GM21619 (cell line): ENCODE measurements around the gene CLASP1.
A peak's percentile ranks its signal among the peaks of the same experiment; 100 is the strongest.
"Not testable (repeated sequence)": the region's sequence is repeated elsewhere in the genome, so short reads cannot be mapped to it uniquely, and the experiment has no call there.

Experiments
- ATAC-seq: cut with Tn5 transposase; IDR thresholded peaks from one replicate; pipeline ENCODE4 v1.9.1; 2021; ENCODE audit not compliant: unreplicated experiment

The CLASP1 gene

DNA sequence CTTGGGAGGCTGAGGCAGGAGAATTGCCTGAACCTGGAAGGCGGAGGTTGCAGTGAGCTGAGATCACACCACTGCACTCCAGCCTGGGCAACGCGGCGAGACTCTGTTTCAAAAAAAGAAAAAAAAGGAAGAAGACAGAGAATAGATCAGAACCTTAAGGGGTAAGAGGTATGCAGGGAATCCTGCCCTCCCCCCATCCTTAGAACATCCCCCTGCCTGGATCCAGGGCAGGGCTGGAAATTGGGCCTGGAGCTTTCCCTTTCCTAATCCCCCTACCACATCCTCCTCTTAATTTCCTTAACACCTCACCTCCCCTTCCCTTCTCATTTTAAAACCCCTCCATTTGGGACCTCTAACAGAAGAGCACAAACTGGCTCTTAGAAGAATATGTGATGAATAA lies 62.1 kb downstream of the CLASP1 start:
- ATAC-seq, result no peak

DNA sequence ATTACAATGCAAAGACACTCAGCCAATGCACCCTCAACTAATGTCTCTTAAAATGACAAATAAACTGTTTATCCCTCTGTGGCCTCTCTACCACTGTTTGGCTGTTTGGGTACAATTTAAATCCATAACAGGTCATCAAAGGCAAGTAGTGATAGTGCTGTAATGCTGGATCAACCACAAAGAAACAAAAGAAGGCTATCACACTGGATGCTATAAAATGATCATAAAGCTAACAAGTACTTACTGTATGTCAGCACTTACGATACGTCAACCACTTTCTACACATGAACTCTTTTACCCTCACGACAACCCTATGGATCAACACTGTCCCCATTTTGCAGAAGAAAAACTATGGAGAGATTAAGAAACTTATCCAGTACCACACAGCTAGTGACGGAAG lies 64.5 kb downstream of the CLASP1 start:
- no peak for ATAC-seq

DNA sequence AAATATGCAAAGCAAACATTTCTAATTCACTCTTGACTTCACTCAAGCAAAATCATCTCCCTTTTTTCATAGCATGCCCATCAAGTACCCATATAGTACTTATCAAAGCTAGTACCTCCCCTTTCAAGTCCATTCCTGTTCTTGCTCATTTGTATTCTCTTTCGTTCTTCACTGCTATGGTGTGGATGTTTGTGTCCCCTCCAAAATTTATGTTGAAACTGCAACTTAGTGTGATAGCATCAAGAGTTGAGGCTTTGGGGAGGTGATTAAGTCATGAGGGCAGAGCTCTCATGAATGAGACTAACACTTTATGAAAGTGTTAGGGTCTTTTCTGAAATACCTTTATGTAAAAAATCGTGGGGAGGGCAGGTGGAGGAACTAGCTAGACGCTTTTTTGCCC lies 65.7 kb downstream of the CLASP1 start:
- no peak for ATAC-seq

DNA sequence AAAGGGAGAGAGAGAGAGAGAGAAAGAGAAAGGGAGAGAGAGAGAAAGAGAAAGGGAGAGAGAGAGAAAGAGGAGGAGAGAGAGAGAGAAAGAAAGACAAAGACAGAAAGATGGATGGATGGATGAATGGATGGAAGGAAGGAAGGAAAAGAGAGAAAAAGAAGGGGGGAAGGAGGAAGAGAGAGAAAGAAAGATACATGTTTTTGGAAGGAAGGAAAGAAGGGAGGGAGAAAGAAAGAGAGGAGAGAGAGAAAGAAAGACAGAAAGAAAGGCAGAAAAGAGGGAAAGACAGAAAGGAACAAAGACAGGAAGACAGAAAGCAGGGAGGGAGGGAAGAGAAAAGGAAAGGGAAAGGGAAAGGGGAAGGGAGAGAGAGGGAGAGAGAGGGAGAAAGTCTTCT lies 67.0 kb downstream of the CLASP1 start:
- ATAC-seq, result no peak

DNA sequence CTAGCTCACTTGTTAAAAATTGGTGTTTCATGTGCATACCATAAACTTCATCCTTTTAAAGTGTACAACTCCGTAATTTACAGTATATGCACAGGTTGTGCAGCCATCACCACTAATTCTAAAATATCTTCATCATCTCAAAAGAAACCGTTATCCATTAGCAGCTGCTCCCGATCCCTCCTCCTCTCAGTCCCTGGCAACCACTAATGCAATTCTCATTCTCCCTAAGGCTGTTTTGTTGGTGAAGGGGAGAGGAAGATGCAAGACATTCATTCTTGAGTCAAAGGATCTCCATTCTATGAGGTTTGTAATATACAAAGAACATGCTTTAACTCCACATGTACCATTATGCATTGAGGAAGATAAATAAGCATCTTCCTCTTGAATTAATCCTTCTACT lies 70.0 kb downstream of the CLASP1 start:
- no peak for ATAC-seq

DNA sequence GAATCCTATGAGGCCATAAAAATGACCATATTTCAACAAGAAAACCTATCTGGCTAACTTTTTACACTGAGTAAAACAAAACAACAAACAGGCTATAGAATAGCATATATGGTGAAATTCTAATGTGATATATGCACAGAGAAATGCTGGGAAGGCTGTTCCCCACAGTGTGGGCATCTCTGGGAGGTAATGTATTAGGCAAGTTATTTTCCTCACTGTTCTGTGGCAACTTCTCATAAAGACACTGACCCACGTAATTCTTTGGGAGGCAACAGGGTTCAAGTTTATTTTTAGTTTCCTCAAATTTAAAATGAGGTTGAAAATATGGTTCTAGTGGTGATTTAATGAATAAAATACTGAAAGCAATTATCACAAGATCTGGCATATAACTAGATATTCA lies 71.9 kb downstream of the CLASP1 start:
- ATAC-seq, result no peak

DNA sequence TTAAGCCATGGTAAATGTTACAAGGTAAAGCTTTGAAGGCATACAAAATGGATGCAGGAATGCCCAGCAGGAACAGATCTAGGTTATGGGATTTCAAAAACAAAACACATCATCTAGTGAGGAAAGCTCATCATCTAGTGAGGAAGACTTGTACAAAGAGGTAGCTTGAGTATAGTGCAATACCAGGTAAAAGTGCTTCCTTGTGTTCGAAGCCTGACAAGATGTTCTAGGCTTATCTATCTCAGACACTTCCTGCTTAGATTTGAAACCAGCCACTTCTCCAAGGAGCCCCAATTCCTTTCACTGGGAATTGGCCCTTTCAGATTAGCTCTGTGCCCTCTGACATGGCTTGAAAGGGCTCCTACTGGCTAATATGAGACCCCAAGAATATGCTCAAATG lies 73.0 kb downstream of the CLASP1 start:
- no peak for ATAC-seq

DNA sequence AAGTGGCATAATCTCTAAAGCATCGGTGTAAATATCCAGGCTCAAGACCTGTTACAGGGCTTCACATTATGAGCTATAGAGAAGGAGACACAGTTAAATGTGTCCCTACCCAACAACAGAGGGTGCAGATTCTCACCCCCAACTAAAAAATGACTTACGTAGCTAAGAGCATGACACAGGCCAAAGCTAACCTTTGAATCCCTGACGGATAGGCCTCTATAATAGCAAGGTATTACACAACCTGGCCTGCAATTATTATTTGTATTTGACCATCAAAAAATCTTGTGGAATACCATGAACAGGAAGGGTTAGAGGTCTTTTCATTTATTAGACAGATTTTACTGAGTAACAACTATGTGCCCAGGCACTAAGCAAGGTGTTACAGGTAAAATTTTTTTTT lies 73.5 kb downstream of the CLASP1 start:
- no peak for ATAC-seq

DNA sequence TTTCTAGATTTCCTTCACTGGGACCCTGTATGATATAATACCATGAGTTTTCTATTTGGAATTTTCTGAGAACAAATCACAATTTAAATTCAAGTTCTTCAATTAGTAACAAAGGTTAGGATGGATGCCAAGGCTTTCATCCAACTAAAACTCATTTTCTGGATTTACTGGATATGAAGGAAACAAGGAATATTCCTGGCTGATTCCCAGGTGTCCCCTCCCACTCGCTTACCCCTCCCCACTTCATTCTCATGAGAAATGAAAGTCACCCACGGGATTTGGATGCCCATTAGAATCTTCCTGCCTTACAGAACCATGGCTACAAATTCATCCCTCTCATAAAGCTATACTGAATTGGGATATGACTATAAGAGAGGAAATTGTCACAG lies 78.6 kb downstream of the CLASP1 start:
- no peak for ATAC-seq

DNA sequence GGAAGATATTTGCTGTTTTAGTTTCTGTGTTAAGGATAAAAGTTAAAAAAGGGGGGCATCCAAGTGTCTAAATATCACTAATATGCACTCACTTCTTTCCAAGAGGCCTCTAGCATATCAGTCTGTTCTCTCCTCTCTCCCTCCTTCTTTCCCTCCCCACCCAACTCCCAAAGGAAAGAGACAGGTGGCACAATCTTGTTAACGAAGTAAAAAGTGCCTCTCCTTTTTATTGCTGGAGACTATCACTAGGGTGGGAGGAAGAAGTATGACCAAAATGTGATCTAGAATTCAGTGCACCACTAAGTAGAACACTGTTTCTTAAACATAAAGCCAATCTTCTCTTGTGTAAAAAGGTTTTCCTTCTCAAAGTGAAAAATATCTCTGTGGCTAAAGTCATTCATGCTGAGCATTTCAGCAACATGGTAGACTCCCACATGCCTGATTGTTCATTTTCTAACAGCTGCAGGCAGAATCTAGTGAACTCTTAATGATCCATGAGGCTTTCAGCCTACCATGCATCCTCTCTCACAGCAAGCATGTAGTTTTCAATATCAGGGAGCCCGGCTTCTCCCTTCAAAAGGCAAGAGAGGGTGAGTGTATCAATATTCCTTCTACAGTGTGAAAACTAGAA lies 79.1 kb downstream of the CLASP1 start:
- ATAC-seq, result no peak

DNA sequence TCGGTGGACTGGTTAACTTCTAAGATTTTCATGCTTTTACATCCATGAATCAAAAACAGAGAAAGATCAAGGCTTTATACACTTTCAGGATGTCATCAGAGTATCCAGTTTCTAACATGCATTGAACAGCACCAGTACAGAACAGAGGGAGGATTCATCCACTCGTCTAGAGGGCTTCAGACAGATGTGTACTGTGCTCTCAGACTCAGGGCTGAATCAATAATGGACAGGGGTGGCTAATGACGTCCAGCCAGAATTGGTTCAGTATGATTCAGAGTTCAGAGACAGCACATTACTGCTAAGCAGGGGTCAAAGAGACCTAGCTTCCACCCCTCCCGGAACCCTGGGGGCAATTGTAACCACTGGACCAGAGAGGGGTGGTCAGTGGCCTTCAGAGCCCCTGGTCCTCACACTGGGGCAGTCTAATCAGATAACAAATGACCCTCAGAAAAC lies 81.3 kb downstream of the CLASP1 start:
- no peak for ATAC-seq

DNA sequence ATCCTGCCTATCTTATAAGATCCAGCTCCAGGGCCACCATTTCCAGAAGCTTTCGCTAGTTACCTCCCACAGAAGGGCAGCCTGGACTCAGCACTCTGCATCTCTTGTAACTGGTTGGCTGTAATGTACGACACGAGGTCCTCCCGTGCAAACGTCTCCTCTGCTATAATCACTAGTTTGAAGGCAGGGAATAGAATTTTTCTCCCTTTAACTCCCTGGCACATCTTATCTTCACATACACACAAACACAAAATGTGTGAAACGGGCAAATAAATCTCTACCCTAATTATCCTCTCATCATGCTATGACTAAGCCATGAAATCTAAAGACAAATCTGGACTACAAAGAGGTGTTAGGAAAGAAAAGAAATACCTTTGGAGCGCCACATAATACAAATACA lies 81.8 kb downstream of the CLASP1 start:
- ATAC-seq, result no peak

DNA sequence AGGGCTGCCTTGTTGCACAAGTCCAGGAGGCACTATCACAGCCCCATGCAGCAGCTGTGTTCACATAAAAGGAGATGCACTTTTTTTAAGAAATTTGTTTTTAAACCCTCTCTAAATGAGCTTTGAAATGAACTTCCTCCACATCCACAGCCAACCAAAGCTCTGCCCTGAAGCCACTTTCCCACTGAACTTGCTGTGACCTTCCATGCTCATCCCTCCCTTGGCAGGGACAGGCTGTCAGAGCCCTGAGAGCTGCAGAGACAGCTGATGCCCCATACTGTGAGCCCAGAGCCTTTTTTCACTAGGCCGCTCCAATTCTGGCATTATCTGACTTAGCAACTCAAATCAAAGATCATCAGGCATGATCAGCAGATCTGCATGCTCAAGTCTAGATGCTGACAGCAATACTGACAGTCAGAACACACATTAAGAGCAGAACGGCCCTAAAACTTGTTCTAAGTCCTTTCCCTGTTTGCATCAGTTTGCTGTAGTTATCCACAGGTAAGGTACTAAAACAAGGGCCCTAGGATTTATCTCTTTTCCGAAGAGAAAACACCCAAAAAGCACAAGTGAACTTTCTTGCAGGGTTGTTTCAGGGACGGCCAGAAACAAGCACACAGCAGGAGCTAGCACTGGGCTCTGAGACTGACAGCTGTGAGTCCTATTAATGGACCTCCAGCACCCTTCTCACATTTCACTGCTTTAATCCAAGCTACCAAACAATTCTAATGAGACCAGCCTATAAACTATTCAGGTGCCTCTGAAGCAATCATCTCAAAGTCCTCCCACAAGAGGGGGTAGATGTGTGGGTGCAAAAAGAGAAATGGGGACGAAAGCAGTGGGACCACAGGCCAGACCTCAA lies 83.6 kb downstream of the CLASP1 start:
- no peak for ATAC-seq

DNA sequence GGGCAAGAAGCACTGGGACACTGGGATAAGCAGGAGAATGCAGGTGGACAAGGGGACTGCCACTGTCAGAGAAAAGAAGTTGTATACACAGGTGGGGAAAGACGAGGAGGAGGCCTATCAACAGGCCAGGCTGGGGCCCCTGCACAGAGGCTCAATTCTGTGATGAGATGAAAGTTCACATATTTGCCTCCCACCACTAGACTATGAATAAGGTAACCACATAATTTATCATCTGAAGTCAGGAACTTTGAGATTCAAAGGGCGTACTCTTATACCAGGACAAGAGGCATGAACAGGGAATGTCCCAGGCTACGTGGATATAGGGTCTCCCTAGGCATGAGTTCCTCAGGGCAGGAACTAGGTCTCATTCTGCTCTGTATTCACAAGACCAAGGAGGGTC lies 84.4 kb downstream of the CLASP1 start:
- ATAC-seq, result no peak

DNA sequence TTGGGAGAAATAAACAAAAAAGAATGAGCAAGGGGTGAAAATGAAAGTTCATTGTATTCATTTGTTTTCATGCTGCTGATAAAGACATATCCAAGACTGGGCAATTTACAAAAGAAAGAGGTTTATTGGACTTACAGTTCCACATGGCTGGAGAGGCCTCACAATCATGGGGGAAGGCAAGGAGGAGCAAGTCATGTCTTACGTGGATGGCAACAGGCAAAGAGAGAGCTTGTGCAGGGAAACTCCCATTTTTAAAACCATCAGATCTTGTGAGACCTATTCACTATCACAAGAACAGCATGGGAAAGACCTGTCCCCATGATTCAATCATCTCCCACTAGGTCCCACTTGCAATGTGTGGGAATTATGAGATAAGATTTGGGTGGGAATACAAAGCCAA lies 85.5 kb downstream of the CLASP1 start:
- not testable (repeated sequence) for ATAC-seq

DNA sequence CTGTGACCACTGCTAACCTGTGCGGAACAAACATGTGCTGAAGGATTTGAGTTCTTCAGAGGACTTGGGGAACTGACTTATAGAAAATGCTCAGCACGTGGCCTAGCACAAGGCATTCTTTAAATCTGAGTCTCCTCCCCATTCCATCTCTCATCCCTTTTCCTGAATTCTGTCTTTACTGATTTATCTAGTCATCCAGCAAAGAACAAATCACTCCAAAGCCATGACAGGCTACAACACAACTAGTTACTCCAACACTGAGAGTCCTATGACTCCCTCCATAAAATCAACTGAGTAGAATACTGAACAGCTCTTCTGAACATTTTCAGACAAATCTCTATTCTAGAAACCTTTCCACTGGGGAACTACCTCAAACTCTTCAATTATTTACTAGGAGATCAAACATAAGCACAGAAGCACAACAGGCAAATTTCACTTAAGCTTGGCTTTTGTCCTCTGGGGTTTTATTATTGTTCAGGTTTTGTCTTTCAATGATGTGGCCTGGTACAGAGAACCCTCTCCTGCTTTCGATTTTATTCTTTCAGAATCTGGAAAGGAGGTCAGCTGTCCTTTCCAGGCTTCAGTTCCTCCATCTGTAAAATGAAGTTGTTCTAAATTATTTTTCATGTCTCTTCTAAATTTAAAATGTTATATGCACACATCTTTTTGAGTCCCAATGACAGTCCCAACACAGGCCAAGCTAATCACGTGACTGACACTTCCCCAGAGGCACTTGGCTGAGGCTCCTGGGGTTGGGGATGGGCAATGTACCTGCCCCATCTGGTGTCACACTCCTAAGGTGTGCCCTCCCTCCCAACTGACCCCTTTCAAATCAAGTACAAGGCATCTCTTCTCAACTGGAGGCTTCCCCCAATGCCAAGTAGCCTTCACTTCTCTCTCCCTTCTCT lies 86.7 kb downstream of the CLASP1 start:
- ATAC-seq, result peak; percentile 73

DNA sequence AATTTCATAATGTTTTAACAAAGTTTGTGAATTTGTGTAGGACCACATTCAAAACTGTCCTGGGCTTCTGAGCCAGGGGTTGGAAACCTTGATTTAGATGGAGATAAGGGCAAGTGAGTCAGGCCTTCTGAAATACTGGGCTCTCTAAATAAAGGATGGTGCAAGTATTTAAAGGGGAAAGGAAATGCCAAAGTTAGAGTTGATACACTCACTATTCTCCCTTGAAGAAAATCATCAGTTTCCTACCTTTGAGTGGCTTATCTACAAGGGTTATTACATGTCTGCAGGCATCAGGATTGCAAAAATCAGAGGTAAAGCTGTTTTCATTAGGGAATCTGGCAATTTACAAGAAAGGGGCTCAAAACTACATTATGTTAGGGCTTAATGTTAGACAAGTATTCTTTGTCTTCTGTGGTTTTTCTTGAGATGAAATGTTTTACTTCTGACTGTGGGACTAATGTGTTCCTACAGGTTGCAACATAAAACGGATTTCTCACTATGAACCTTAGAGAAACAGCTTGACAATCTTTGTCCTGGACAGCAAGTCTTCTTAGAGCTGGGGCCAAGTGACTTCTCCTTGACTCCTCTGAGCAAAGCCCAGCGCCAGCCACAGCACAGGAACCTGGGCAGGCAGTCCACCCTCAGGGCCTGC lies 87.5 kb downstream of the CLASP1 start:
- no peak for ATAC-seq

DNA sequence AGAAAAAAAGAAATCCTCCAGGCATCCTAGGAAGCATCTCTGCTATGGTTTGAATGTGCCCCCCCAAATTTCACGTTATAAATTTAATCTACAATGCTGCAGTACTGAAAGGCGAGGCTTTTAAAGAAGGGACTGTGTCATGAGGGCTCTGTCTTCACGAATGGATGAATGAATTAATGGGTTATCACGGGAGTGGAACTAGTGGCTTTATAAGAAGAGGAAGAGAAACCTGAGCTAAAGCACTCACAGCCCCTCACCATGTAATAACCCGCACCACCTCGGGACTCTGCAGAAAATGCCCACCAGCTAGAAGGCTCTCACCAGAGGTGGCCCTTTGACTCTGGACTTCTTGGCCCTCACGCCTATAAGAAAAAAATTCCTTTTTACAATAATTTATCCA lies 90.9 kb downstream of the CLASP1 start:
- ATAC-seq, result peak; percentile 59

DNA sequence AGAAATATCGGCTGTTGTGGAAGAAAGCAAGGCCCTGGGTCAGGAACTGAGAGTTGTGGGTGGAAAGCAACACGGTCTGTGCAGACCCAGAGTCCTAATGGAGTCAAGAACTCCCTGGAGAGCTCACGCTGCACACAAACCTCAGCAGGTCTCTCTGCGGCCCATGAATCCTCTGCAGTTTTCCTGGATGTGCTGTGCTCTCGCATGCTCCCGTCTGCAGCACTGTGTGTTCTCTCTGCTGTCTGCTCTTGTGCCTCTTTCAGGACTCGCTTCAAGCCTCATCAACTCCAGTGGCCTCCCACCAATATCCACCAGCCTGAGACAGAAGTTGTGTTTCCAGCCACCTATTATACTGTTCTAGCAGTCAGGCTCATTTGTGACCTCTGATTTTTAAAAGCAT lies 94.3 kb downstream of the CLASP1 start:
- no peak for ATAC-seq

DNA sequence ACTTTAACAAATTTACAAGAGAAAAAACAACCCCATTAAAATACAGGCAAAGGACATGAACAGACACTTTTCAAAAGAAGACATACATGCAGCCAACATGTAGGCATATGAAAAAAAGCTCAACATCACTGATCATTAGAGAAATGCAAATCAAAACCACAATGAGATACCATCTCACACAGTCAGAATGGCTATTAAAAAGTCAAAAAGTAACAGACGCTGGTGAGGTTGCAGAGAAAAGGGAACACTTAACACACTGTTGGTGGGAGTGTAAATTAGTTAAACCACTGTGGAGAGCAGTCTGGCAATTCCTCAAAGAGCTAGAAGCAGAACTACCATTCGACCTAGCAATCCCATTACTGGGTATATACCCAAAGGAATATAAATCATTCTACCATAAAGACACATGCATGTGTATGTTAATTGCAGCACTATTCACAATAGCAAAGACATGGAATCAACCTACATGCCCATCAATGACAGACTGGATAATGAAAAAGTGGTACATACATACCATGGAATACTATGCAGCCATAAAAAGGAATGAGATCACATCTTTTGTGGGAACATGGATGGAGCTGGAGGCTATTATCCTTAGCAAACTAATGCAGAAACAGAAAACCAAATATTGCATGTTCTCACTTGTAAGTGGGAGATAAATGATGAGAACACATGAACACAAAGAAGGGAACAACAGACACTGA lies 96.6 kb downstream of the CLASP1 start:
- not testable (repeated sequence) for ATAC-seq
